A549 (cell line): Measurements from ENCODE around the gene TSTD1. TPM values are rescaled to one million over a fixed set of nuclear protein-coding genes. Genes with fewer than 3 reads are reported as not detected.

Source experiments
- ATAC-seq, 2 experiments: fragments of 200-7000 bp in 1 of 2; fragments of >200 bp in 1 of 2; cut with Nextera tagmentation in 1 of 2; cut with Tn5 transposase in 1 of 2; 3 replicates each; pipeline versions ENCODE4 v1.8.0 to v1.9.1; 2018 to 2020; ENCODE audit warnings: mild to moderate bottlenecking in 1 of 2, moderate library complexity in 1 of 2
- CTCF ChIA-PET: fragments of 300-600 bp; sonication (Branson Sonifier 250); formaldehyde crosslinking; extraction: SDS; loops from one replicate; lab custom pipeline; 2021; ENCODE audit warnings: antibody characterized with exemption, inconsistent platforms; lab: Yijun Ruan, JAX
- POLR2A ChIA-PET: fragments of 350-600 bp; formaldehyde crosslinking; extraction: SDS; loops from one replicate; lab custom pipeline; 2021; ENCODE audit warnings: antibody characterized with exemption, inconsistent platforms; lab: Yijun Ruan, JAX
- DNase-seq, 2 experiments: peaks; one replicate each; pipeline versions ENCODE4 v3.0.0 to v3.0.0-alpha.2; 2011 to 2016; ENCODE audit warnings: low read depth in 1 of 2, low spot score in 1 of 2
- FAIRE-seq: peaks from 2 replicates; lab custom pipeline; 2011; peaks lifted over from hg19 to GRCh38; lab: Jason Lieb, UNC
- H3K27ac ChIP-seq, 2 experiments: fragments of >200 bp; sonication (Bioruptor Twin); formaldehyde crosslinking; 3 replicates each; pipeline ENCODE4 v1.5.1; 2016 to 2017
- H3K4me1 ChIP-seq: fragments of >200 bp; sonication (Bioruptor Twin); formaldehyde crosslinking; 3 replicates; pipeline ENCODE4 v1.6.1; 2016
- H3K4me2 ChIP-seq: fragments of >200 bp; sonication (Bioruptor Twin); formaldehyde crosslinking; 3 replicates; pipeline ENCODE4 v1.6.1; 2016
- H3K4me3 ChIP-seq: fragments of >200 bp; sonication (Bioruptor Twin); formaldehyde crosslinking; 3 replicates; pipeline ENCODE4 v1.5.1; 2016
- H3K9me3 ChIP-seq: fragments of >200 bp; sonication (Bioruptor Twin); formaldehyde crosslinking; 3 replicates; pipeline ENCODE4 v1.6.1; 2016
- CBX8 ChIP-seq: fragments of 200-600 bp; sonication (generic); IDR thresholded peaks from 2 replicates; pipeline ENCODE4 v1.6.1; 2016
- CEBPB ChIP-seq, 2 experiments: fragments of >200 bp in 1 of 2; sonication (Bioruptor Twin) in 1 of 2; formaldehyde crosslinking in 1 of 2; IDR thresholded peaks; 2 replicates each; pipeline ENCODE4 v1.6.1; 2012 to 2016
- CHD4 ChIP-seq: fragments of 200-600 bp; sonication (generic); IDR thresholded peaks from 2 replicates; pipeline ENCODE4 v1.6.1; 2016; ENCODE audit warnings: antibody characterized with exemption, mild to moderate bottlenecking, borderline replicate concordance
- EHF ChIP-seq: fragments of 250-450 bp; sonication (Bioruptor Pico); IDR thresholded peaks from 2 replicates; pipeline ENCODE4 v1.5.0; 2020; ENCODE audit warnings: mild to moderate bottlenecking
- ESRRA ChIP-seq: fragments of 150-350 bp; IDR thresholded peaks from 2 replicates; pipeline ENCODE4 v1.6.1; 2014; ENCODE audit warnings: mild to moderate bottlenecking, low read length, borderline replicate concordance
- FOSL2 ChIP-seq, 2 experiments: fragments of 450-650 bp in 1 of 2; fragments of >200 bp in 1 of 2; sonication (Bioruptor Twin) in 1 of 2; formaldehyde crosslinking; IDR thresholded peaks; 2 replicates each; pipeline versions ENCODE4 v1.5.0 to v1.6.1; 2016 to 2020; ENCODE audit warnings: mild to moderate bottlenecking in 1 of 2, moderate library complexity in 1 of 2
- GATA3 ChIP-seq: IDR thresholded peaks from 2 replicates; pipeline ENCODE4 v1.6.1; 2012; ENCODE audit warnings: borderline replicate concordance
- HDAC2 ChIP-seq: fragments of 200-600 bp; sonication (generic); IDR thresholded peaks from 2 replicates; pipeline ENCODE4 v1.6.1; 2016
- HOXB13 ChIP-seq: fragments of 250-450 bp; sonication (Bioruptor Pico); IDR thresholded peaks from 2 replicates; pipeline ENCODE4 v1.5.0; 2020; ENCODE audit warnings: low read depth, mild to moderate bottlenecking, moderate library complexity
- KDM1A ChIP-seq: fragments of 200-600 bp; sonication (generic); IDR thresholded peaks from 2 replicates; pipeline ENCODE4 v1.6.1; 2016; ENCODE audit warnings: low read depth, mild to moderate bottlenecking
- KDM5A ChIP-seq: fragments of 200-600 bp; sonication (generic); IDR thresholded peaks from 2 replicates; pipeline ENCODE4 v1.6.1; 2016; ENCODE audit warnings: antibody characterized with exemption, mild to moderate bottlenecking
- MAFK ChIP-seq: fragments of 450-650 bp; IDR thresholded peaks from 2 replicates; pipeline ENCODE4 v1.6.1; 2014; ENCODE audit not compliant: partially characterized antibody
- MAZ ChIP-seq: fragments of 150-350 bp; IDR thresholded peaks from 2 replicates; pipeline ENCODE4 v1.6.1; 2014; ENCODE audit warnings: antibody characterized with exemption, low read depth, low read length, borderline replicate concordance
- MYC ChIP-seq: IDR thresholded peaks from 2 replicates; pipeline ENCODE4 v1.6.1; 2012; ENCODE audit warnings: mild to moderate bottlenecking, inconsistent platforms, low read length, improper control_type of control experiment, borderline replicate concordance
- NFE2L2 ChIP-seq: fragments of 150-350 bp; conservative IDR thresholded peaks from 2 replicates; pipeline ENCODE4 v1.6.1; 2014; ENCODE audit warnings: low read length
- NR3C1 ChIP-seq: fragments of >200 bp; sonication (Bioruptor Twin); formaldehyde crosslinking; IDR thresholded peaks from 3 replicates; pipeline ENCODE4 v1.6.1; 2017
- PHF8 ChIP-seq: fragments of 200-600 bp; sonication (generic); IDR thresholded peaks from 2 replicates; pipeline ENCODE4 v1.6.1; 2016; ENCODE audit warnings: low read depth, mild to moderate bottlenecking, antibody characterized with exemption, moderate library complexity, borderline replicate concordance
- POLR2A ChIP-seq: IDR thresholded peaks from 2 replicates; pipeline ENCODE4 v1.6.1; 2012; ENCODE audit warnings: mild to moderate bottlenecking, low read length
- RARB ChIP-seq: fragments of 250-450 bp; sonication (Bioruptor Pico); IDR thresholded peaks from 2 replicates; pipeline ENCODE4 v1.8.0; 2021; ENCODE audit warnings: mild to moderate bottlenecking, moderate library complexity
- RNF2 ChIP-seq: fragments of 200-600 bp; sonication (generic); IDR thresholded peaks from 2 replicates; pipeline ENCODE4 v1.6.1; 2016; ENCODE audit warnings: low read depth, mild to moderate bottlenecking, antibody characterized with exemption, moderate library complexity, borderline replicate concordance
- SREBF2 ChIP-seq: fragments of 450-650 bp; IDR thresholded peaks from 2 replicates; pipeline ENCODE4 v1.6.1; 2014; ENCODE audit warnings: mild to moderate bottlenecking, moderate library complexity
- ZC3H11A ChIP-seq: fragments of 450-650 bp; IDR thresholded peaks from 2 replicates; pipeline ENCODE4 v1.6.1; 2014; ENCODE audit warnings: antibody characterized with exemption, mild to moderate bottlenecking
- ZFP36 ChIP-seq: fragments of 450-650 bp; IDR thresholded peaks from 2 replicates; pipeline ENCODE4 v1.6.1; 2014; ENCODE audit warnings: borderline replicate concordance; ENCODE audit not compliant: partially characterized antibody
- ZNF302 ChIP-seq: fragments of 250-450 bp; sonication (Bioruptor Pico); IDR thresholded peaks from 2 replicates; pipeline ENCODE4 v1.9.0; 2021; ENCODE audit warnings: inconsistent platforms, mild to moderate bottlenecking, moderate library complexity
- ZSCAN20 ChIP-seq: fragments of 250-450 bp; sonication (Bioruptor Pico); IDR thresholded peaks from 2 replicates; pipeline ENCODE4 v1.8.0; 2022; ENCODE audit warnings: mild to moderate bottlenecking, moderate library complexity
- WGBS: methylation state at CpG from one replicate; pipeline ENCODE4 v1.1.6; 2017; ENCODE audit errors: missing lambda C conversion rate; 5-methylcytosine and 5-hydroxymethylcytosine counted together
- polyA plus RNA-seq, 4 experiments: library from polyadenylated mRNA; depleted of rRNA in 3 of 4; stranded (reverse); fragments of >200 nt; fragmentation: RNase III in 1 of 4; extraction: RNeasy Plus Mini Kit Qiagen cat#74134 plus additional on column Dnase treatment in 1 of 4; gene quantifications; 2 replicates in 3 of 4; 3 replicates in 1 of 4; pipeline ENCODE4 v1.2.3, GENCODE V29; 2011 to 2017
- TF ChIP-seq, protein P1 (sequence below): fragments of >200 bp; sonication (Bioruptor Twin); formaldehyde crosslinking; IDR thresholded peaks from 2 replicates; pipeline ENCODE4 v1.6.1; 2016
- TF ChIP-seq, protein P2 (sequence below): fragments of 450-650 bp; IDR thresholded peaks from 2 replicates; pipeline ENCODE4 v1.6.1; 2014; ENCODE audit warnings: antibody characterized with exemption
- TF ChIP-seq, protein P3 (sequence below): IDR thresholded peaks from 2 replicates; pipeline ENCODE4 v1.6.1; 2012; ENCODE audit warnings: low read depth, borderline replicate concordance
- TF ChIP-seq, protein P4 (sequence below): IDR thresholded peaks from 2 replicates; pipeline ENCODE4 v1.6.1; 2012

The TSTD1 gene
- polyA plus RNA-seq, 2 of the 4 experiments (the other 2 are of a cell fraction) = 0.17 TPM; not detected in 1

DNA sequence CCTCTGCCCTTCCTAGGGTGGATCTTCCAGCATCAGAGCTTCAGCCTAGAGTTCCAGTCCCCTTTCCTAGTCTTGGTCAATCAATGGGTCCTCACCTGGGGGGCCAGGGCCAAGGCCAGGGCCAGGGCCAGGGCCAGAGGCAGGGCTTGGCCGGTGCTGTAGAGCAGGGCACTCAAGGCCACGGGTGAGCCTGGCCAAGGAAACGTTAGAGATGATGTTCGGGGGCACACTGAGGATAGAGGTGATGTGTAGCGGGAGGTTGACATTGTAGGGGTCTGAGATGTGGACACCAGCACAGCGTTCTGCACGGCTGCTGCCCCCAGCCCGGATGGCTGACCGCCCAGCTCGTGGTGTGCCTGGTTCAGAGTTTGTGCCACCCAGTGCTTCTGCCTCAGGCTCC is 12.5 kb upstream of the TSTD1 start (continued):
- TF ChIP-seq RNF2 = no peak

DNA sequence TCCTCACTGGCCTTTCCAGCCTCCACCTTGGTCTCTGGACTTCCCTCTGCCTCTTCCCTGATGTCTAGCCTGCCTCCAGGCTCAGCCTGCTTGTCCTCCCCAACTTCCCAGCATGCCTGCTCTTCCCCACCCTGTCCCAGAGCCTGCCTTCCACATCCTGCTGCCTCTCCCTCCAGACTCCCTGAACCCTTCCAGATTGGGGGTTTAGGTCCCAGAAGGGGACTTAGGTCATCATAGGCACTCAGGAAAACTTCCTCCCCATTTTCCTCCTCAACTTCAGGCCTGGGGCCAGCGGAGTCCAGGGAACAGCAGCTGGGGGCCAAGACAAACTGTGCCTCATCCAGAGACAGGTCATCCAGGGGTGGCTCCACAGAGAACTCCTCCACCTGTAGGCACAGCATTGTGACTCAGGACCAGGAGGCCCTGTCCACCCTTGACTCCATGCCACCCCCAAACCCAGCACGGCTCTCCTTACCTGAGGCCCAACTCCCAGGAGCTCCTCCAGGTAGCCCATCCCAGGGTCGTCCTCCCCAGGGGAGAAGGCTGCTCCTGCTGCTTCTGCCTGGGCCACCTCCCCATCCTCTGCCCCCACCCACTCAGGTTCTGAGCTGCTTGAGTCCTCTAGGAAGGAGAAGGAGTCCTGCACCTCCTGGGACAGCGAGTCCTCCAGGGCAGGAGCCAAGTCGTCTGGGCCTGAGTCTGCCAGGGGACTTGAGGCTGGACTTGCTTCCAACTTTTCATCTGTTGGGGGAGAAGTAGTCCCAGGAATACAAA is 10.4 kb upstream of the TSTD1 start:
- peaks cover 34% of the 10 kb centered on the region for H3K9me3 ChIP-seq
- ChIA-PET POLR2A (interaction anchor here (0.8 kb wide), 1 partner anchor 9 kb away, joined by 4 read pairs; no protein-coding TSS in a partner anchor), CTCF (no interaction called here)
- TF ChIP-seq PHF8 (no peak), ZFP36 (no peak), EHF (no peak), NFE2L2 (no peak), HOXB13 (CRISPR knock-in tag) (no peak), MAZ (no peak), MYC (no peak), MAFK (no peak), ZSCAN20 (no peak), CHD4 (no peak), ZNF302 (CRISPR knock-in tag) (no peak), CEBPB (IDR thresholded peaks at IDR 0.05) (no peak), POLR2A (no peak), KDM5A (no peak)
- TF ChIP-seq, protein P1, sequence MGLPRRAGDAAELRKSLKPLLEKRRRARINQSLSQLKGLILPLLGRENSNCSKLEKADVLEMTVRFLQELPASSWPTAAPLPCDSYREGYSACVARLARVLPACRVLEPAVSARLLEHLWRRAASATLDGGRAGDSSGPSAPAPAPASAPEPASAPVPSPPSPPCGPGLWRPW = no peak
- TF ChIP-seq, protein P2, sequence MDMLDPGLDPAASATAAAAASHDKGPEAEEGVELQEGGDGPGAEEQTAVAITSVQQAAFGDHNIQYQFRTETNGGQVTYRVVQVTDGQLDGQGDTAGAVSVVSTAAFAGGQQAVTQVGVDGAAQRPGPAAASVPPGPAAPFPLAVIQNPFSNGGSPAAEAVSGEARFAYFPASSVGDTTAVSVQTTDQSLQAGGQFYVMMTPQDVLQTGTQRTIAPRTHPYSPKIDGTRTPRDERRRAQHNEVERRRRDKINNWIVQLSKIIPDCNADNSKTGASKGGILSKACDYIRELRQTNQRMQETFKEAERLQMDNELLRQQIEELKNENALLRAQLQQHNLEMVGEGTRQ = no peak
- TF ChIP-seq, protein P3, sequence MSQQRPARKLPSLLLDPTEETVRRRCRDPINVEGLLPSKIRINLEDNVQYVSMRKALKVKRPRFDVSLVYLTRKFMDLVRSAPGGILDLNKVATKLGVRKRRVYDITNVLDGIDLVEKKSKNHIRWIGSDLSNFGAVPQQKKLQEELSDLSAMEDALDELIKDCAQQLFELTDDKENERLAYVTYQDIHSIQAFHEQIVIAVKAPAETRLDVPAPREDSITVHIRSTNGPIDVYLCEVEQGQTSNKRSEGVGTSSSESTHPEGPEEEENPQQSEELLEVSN = no peak
- TF ChIP-seq, all 56 proteins: peak for 0
- Histone ChIP-seq H3K4me2 (no peak overlapping the region), H3K27ac (no peak overlapping the region), H3K4me1 (peaks cover 5% of the 10 kb centered on the region), H3K4me3 (no peak overlapping the region)
- no peak for ATAC-seq
- no peak for DNase-seq
- 81% methylated on average over 4 of the region's 5 CpGs for WGBS
- no peak for FAIRE-seq

DNA sequence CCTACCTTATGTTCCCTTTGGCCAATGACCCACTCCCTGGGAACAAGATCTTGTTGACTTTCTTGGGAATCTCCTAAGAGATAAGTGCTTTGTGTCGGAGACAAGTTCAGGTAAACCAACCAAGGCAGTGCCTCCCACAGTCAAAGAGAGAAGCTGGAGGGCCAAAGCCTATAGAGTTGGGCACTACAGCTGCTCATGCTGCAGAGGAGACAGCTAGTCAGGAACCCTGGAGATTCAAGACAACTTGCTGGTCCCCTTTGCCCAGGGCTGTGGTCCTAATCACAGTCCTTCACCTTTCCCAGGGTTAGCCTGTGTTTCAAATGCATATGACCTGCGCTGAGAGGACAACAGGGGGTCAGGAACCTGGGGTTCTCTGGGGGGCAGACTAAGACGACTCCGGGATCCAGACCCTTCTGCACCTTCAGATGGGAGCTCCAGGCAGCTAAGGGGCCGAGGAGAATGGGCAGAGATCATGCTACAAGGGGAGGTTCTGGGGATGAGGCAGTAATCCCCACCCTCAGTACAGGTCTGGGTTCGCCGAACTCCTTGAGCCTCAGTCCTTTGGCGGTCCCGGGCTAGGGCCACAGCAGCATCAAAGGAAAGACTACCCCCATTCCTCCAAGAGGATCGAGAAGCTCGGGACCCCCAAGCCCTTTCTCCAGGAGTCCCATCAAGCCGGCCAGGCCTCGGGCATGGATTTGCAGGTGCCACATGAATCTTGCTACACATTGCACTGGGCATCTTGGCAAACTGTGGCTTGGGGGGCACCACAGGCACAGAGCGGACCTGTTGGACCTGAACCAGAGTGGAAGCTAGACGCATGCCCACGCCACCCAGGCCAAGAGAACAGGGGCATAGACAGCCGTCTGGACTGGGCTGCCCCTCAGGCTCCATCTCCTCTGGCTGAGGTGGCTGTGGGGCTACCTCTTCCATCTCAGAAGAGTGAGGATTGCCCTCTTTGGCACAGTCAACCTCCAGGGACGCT is 9.0 kb upstream of the TSTD1 start:
- 86% methylated on average over 17 of the region's 18 CpGs for WGBS
- H3K4me1 ChIP-seq = peaks cover 6% of the 10 kb centered on the region
- CTCF ChIA-PET = interaction anchor here (1.1 to 4.6 kb wide), 6 partner anchors 12 to 119 kb away, joined by 3 to 42 read pairs (median 6); partner anchors contain the start of genes KLHDC9 and PPOX
- no peak overlapping the region for H3K4me3 ChIP-seq
- H3K27ac ChIP-seq = no peak overlapping the region
- H3K9me3 ChIP-seq = peaks cover 34% of the 10 kb centered on the region
- DNase-seq (no peak), ATAC-seq (no peak), FAIRE-seq (no peak)
- POLR2A ChIA-PET = interaction anchor here (0.8 to 2.9 kb wide), 4 partner anchors 27 to 119 kb away, joined by 3 to 11 read pairs (median 6); partner anchors contain the start of genes F11R and PPOX
- no peak overlapping the region for H3K4me2 ChIP-seq
- TF ChIP-seq FOSL2 (IDR thresholded peaks at IDR 0.05) = no peak
- TF ChIP-seq FOSL2 (CRISPR knock-in tag; IDR thresholded peaks at IDR 0.05) = no peak
- no peak for TF ChIP-seq NFE2L2
- TF ChIP-seq ZSCAN20 = no peak
- TF ChIP-seq, protein P2 = no peak
- TF ChIP-seq MYC = no peak
- TF ChIP-seq MAZ = no peak
- no peak for TF ChIP-seq ESRRA
- no peak for TF ChIP-seq ZC3H11A
- no peak for TF ChIP-seq CBX8
- TF ChIP-seq, protein P4, sequence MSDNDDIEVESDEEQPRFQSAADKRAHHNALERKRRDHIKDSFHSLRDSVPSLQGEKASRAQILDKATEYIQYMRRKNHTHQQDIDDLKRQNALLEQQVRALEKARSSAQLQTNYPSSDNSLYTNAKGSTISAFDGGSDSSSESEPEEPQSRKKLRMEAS = no peak
- no peak for TF ChIP-seq GATA3
- TF ChIP-seq NR3C1 = no peak
- no peak for TF ChIP-seq RARB
- no peak for TF ChIP-seq HDAC2
- no peak for TF ChIP-seq SREBF2
- no peak for TF ChIP-seq KDM1A
- TF ChIP-seq, all 56 proteins: peak for 0
